H9 (cell line): ENCODE results near the gene RC3H2. TPM values are rescaled to one million over a fixed set of nuclear protein-coding genes. Genes with fewer than 3 reads are reported as not detected.

Experiments used
- DNase-seq: peaks from one replicate; pipeline ENCODE4 v3.0.0-alpha.2; 2017
- H2AFZ ChIP-seq: one replicate; pipeline ENCODE4 v1.6.1; 2013; ENCODE audit warnings: mild to moderate bottlenecking, low read length, control low read depth, moderate library complexity
- H2AK5ac ChIP-seq: 2 replicates; pipeline ENCODE4 v1.6.1; 2013; ENCODE audit warnings: low read length, control low read depth, mixed read lengths; ENCODE audit not compliant: insufficient read length
- H2BK120ac ChIP-seq: one replicate; pipeline ENCODE4 v1.6.1; 2013; ENCODE audit warnings: low read depth, mild to moderate bottlenecking, low read length, control low read depth, inconsistent platforms; ENCODE audit not compliant: poor library complexity, severe bottlenecking
- H2BK12ac ChIP-seq: 2 replicates; pipeline ENCODE4 v1.6.1; 2013; ENCODE audit warnings: low read length, control low read depth, mixed read lengths, low read depth; ENCODE audit not compliant: insufficient read length
- H2BK15ac ChIP-seq: 2 replicates; pipeline ENCODE4 v1.6.1; 2013; ENCODE audit warnings: low read depth, low read length, control low read depth
- H2BK20ac ChIP-seq: one replicate; pipeline ENCODE4 v1.6.1; 2013; ENCODE audit warnings: low read depth, mild to moderate bottlenecking, low read length, control low read depth, inconsistent platforms; ENCODE audit not compliant: poor library complexity, severe bottlenecking
- H2BK5ac ChIP-seq: 2 replicates; pipeline ENCODE4 v1.6.1; 2013; ENCODE audit warnings: low read length, control low read depth, mixed read lengths; ENCODE audit not compliant: insufficient read length
- H3K14ac ChIP-seq: 2 replicates; pipeline ENCODE4 v1.6.1; 2013; ENCODE audit warnings: low read length, control low read depth; ENCODE audit not compliant: insufficient read depth
- H3K18ac ChIP-seq: 2 replicates; pipeline ENCODE4 v1.6.1; 2013; ENCODE audit warnings: low read depth, mild to moderate bottlenecking, mixed read lengths, low read length, control low read depth; ENCODE audit not compliant: insufficient read length
- H3K23ac ChIP-seq: 2 replicates; pipeline ENCODE4 v1.6.1; 2013; ENCODE audit warnings: low read length, control low read depth, mixed read lengths, low read depth; ENCODE audit not compliant: insufficient read length
- H3K23me2 ChIP-seq: 2 replicates; pipeline ENCODE4 v1.6.1; 2013; ENCODE audit warnings: low read depth, mild to moderate bottlenecking, mixed read lengths, low read length, control low read depth; ENCODE audit not compliant: insufficient read length, poor library complexity, severe bottlenecking
- H3K27ac ChIP-seq: 2 replicates; pipeline ENCODE4 v1.5.1; 2013; ENCODE audit warnings: low read length, control low read depth, mixed read lengths, low read depth; ENCODE audit not compliant: insufficient read length
- H3K27me3 ChIP-seq: 2 replicates; pipeline ENCODE4 v1.6.1; 2013; ENCODE audit warnings: low read length, control low read depth, inconsistent platforms; ENCODE audit not compliant: insufficient read depth
- H3K4ac ChIP-seq: 2 replicates; pipeline ENCODE4 v1.6.1; 2013; ENCODE audit warnings: low read depth, mild to moderate bottlenecking, control low read depth, inconsistent platforms, low read length, moderate library complexity
- H3K4me1 ChIP-seq: 2 replicates; pipeline ENCODE4 v1.6.1; 2013; ENCODE audit warnings: low read length, control low read depth, inconsistent platforms; ENCODE audit not compliant: insufficient read depth
- H3K4me2 ChIP-seq: 2 replicates; pipeline ENCODE4 v1.6.1; 2013; ENCODE audit warnings: low read length, control low read depth, mixed read lengths; ENCODE audit not compliant: insufficient read length, insufficient read depth
- H3K56ac ChIP-seq: 2 replicates; pipeline ENCODE4 v1.6.1; 2013; ENCODE audit warnings: low read depth, mild to moderate bottlenecking, mixed read lengths, low read length, control low read depth; ENCODE audit not compliant: insufficient read length
- H3K79me1 ChIP-seq: 2 replicates; pipeline ENCODE4 v1.6.1; 2013; ENCODE audit warnings: low read depth, mild to moderate bottlenecking, moderate library complexity, low read length, control low read depth, inconsistent platforms; ENCODE audit not compliant: insufficient read depth, poor library complexity, severe bottlenecking
- H3K79me2 ChIP-seq: 2 replicates; pipeline ENCODE4 v1.6.1; 2013; ENCODE audit warnings: low read length, control low read depth, inconsistent platforms; ENCODE audit not compliant: insufficient read depth
- H3K9ac ChIP-seq: 2 replicates; pipeline ENCODE4 v1.6.1; 2013; ENCODE audit warnings: low read length, control low read depth, mixed read lengths; ENCODE audit not compliant: insufficient read length; ENCODE audit errors: extremely low read depth
- H3K9me3 ChIP-seq: one replicate; pipeline ENCODE4 v1.6.1; 2013; ENCODE audit warnings: low read depth, low read length, inconsistent platforms; ENCODE audit not compliant: control insufficient read depth
- H3T11ph ChIP-seq: one replicate; pipeline ENCODE4 v1.6.1; 2013; ENCODE audit warnings: mild to moderate bottlenecking, low read length, control low read depth, inconsistent platforms
- H4K20me1 ChIP-seq: one replicate; pipeline ENCODE4 v1.6.1; 2013; ENCODE audit not compliant: control insufficient read depth, insufficient read length, insufficient read depth
- H4K5ac ChIP-seq: 2 replicates; pipeline ENCODE4 v1.6.1; 2013; ENCODE audit warnings: low read depth, mild to moderate bottlenecking, mixed read lengths, low read length, control low read depth; ENCODE audit not compliant: insufficient read length
- H4K8ac ChIP-seq: replicated peaks from 2 replicates; pipeline ENCODE4 v1.6.1; 2013; ENCODE audit warnings: low read length, control low read depth, mixed read lengths, low read depth; ENCODE audit not compliant: insufficient read length
- H4K91ac ChIP-seq: 2 replicates; pipeline ENCODE4 v1.6.1; 2013; ENCODE audit warnings: low read depth, mild to moderate bottlenecking, moderate library complexity, mixed read lengths, low read length, control low read depth; ENCODE audit not compliant: insufficient read length
- H3K27ac Mint-ChIP-seq, 3 experiments: 2 replicates in 2 of 3; 3 replicates in 1 of 3; pipeline ENCODE4 v1.8.0; 2020 to 2021; ENCODE audit warnings: mixed read lengths in 3 of 3, mild to moderate bottlenecking in 1 of 3, moderate library complexity in 1 of 3
- H3K27me3 Mint-ChIP-seq: 2 replicates; pipeline ENCODE4 v1.8.0; 2021; ENCODE audit warnings: low read depth, mild to moderate bottlenecking, moderate library complexity, mixed read lengths
- H3K36me3 Mint-ChIP-seq, 3 experiments: 2 replicates in 2 of 3; 3 replicates in 1 of 3; pipeline ENCODE4 v1.8.0; 2020 to 2021; ENCODE audit warnings: low read depth in 3 of 3, mixed read lengths in 3 of 3; ENCODE audit not compliant: insufficient read depth in 1 of 3
- H3K4me1 Mint-ChIP-seq, 2 experiments: 2 replicates each; pipeline ENCODE4 v1.8.0; 2020; ENCODE audit warnings: mixed read lengths in 2 of 2
- H3K4me3 Mint-ChIP-seq, 2 experiments: 2 replicates in 1 of 2; 3 replicates in 1 of 2; pipeline ENCODE4 v1.8.0; 2020 to 2021; ENCODE audit warnings: mild to moderate bottlenecking in 2 of 2, mixed read lengths in 2 of 2, moderate library complexity in 1 of 2
- H3K9me3 Mint-ChIP-seq, 2 experiments: 2 replicates in 1 of 2; 3 replicates in 1 of 2; pipeline ENCODE4 v1.8.0; 2020; ENCODE audit warnings: mild to moderate bottlenecking in 2 of 2, mixed read lengths in 2 of 2, moderate library complexity in 1 of 2
- WGBS: extraction: QIAGEN DNeasy Blood & Tissue Kit; methylation state at CpG from one replicate; pipeline ENCODE4 v1.1.7; 2013; ENCODE audit warnings: missing lambda C conversion rate, low lambda C conversion rate, mixed read lengths; ENCODE audit not compliant: insufficient read length; ENCODE audit errors: extremely low coverage; 5-methylcytosine and 5-hydroxymethylcytosine counted together
- total RNA-seq: library from RNA; stranded (reverse); gene quantifications from 2 replicates; pipeline ENCODE4 v1.2.1, GENCODE V29; 2021
- TF ChIP-seq, protein P1 (sequence below): fragments of 200-600 bp; sonication (generic); conservative IDR thresholded peaks from 3 replicates; pipeline ENCODE4 v1.8.0; 2021; ENCODE audit warnings: antibody characterized with exemption, mild to moderate bottlenecking

RC3H2 gene
- total RNA-seq, 1 experiment from 2014 or later = 49.0 TPM

DNA sequence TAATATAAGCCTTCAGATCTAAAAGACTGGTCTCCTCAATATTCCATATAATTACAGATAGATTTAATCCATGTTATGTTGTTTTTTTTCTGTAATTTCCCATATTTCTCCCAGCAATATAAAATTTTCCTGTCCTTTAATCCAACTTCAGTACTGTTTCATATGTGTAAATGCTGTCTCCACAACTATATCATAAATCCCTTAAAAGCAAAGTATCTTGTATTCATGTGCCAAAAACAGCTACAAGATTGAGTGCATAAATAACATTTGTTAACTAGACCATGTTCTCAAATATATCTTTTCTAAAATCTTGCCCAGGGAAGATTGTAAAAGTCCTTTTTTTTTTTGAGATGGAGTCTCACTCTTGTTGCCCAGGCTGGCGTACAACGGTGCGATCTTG, 41.8 kb downstream of the RC3H2 start:
- no peak overlapping the region for H2BK15ac ChIP-seq

More for the DNA sequence above, 41.8 kb downstream of the RC3H2 start:
- H3K79me2 ChIP-seq = no peaks in the 10 kb centered on the region
- no peak overlapping the region for H3K4me2 ChIP-seq
- Mint-ChIP-seq H3K4me3 (no peak overlapping the region), H3K27ac (no peak overlapping the region), H3K9me3 (peaks cover 0 to 4% of the 10 kb centered on the region in 2 experiments; a peak in 3 of 5 replicates), H3K27me3 (no peaks in the 10 kb centered on the region), H3K36me3 (peaks cover 41 to 62% (median 57%) of the 10 kb centered on the region in 3 experiments), H3K4me1 (no peaks in the 10 kb centered on the region)
- H2BK20ac ChIP-seq = no peak overlapping the region
- no peaks in the 10 kb centered on the region for H3K4me1 ChIP-seq
- H2BK120ac ChIP-seq = no peak overlapping the region
- no peak overlapping the region for H4K91ac ChIP-seq
- no CpG with 5 or more reads among the region's 3 CpGs for WGBS
- H3K14ac ChIP-seq = no peak overlapping the region
- H2AFZ ChIP-seq = no peak overlapping the region
- H3K23me2 ChIP-seq = no peaks in the 10 kb centered on the region
- H3K23ac ChIP-seq = no peak overlapping the region
- no peak overlapping the region for H2AK5ac ChIP-seq
- H3K4ac ChIP-seq = no peak overlapping the region
- DNase-seq = no peak
- H2BK12ac ChIP-seq = no peak overlapping the region
- no peak overlapping the region for H3T11ph ChIP-seq
- H3K27me3 ChIP-seq = no peaks in the 10 kb centered on the region
- TF ChIP-seq, protein P1, sequence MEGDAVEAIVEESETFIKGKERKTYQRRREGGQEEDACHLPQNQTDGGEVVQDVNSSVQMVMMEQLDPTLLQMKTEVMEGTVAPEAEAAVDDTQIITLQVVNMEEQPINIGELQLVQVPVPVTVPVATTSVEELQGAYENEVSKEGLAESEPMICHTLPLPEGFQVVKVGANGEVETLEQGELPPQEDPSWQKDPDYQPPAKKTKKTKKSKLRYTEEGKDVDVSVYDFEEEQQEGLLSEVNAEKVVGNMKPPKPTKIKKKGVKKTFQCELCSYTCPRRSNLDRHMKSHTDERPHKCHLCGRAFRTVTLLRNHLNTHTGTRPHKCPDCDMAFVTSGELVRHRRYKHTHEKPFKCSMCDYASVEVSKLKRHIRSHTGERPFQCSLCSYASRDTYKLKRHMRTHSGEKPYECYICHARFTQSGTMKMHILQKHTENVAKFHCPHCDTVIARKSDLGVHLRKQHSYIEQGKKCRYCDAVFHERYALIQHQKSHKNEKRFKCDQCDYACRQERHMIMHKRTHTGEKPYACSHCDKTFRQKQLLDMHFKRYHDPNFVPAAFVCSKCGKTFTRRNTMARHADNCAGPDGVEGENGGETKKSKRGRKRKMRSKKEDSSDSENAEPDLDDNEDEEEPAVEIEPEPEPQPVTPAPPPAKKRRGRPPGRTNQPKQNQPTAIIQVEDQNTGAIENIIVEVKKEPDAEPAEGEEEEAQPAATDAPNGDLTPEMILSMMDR = no peak
- no peak overlapping the region for H4K5ac ChIP-seq
- no peaks in the 10 kb centered on the region for H3K79me1 ChIP-seq
- H2BK5ac ChIP-seq = no peak overlapping the region
- no peak overlapping the region for H4K8ac ChIP-seq
- no peaks in the 10 kb centered on the region for H4K20me1 ChIP-seq
- H3K27ac ChIP-seq = no peak overlapping the region
- H3K56ac ChIP-seq = no peak overlapping the region
- H3K18ac ChIP-seq = no peak overlapping the region
- no peaks in the 10 kb centered on the region for H3K9me3 ChIP-seq
- no peak overlapping the region for H3K9ac ChIP-seq
